Measurements from ENCODE around the gene TSPAN18.

TSPAN18 gene

GRCh38 chr11:44759743-44760476, 33.1 kb downstream of the TSPAN18 start:
- DNase-seq (ENCODE audit: low read depth), result no peak

GRCh38 chr11:44760477-44760872, 33.7 kb downstream of the TSPAN18 start:
- no peak for DNase-seq (ENCODE audit: low read depth)

GRCh38 chr11:44760917-44761550, 34.3 kb downstream of the TSPAN18 start:
- DNase-seq (ENCODE audit: low read depth), result peak; percentile 71

- no peak for DNase-seq (ENCODE audit: low read depth)
These were observed 34.8 kb downstream of the TSPAN18 start for GRCh38 chr11:44761551-44761961.

- DNase-seq (ENCODE audit: low read depth), result no peak
These were observed 36.5 kb downstream of the TSPAN18 start for GRCh38 chr11:44763121-44763820.

- no peak for DNase-seq (ENCODE audit: low read depth)
These were observed 37.8 kb downstream of the TSPAN18 start for GRCh38 chr11:44764583-44764982.

- no peak for DNase-seq (ENCODE audit: low read depth)
These were observed 38.3 kb downstream of the TSPAN18 start for GRCh38 chr11:44765026-44765595.

- no peak for DNase-seq (ENCODE audit: low read depth)
These were observed 38.9 kb downstream of the TSPAN18 start for GRCh38 chr11:44765676-44766075.

- peak; percentile 61 for DNase-seq (ENCODE audit: low read depth)
These were observed 39.6 kb downstream of the TSPAN18 start for GRCh38 chr11:44766112-44766971.

- DNase-seq (ENCODE audit: low read depth), result no peak
These were observed 40.2 kb downstream of the TSPAN18 start for GRCh38 chr11:44766972-44767278.

GRCh38 chr11:44767421-44767820, 40.7 kb downstream of the TSPAN18 start:
- no peak for DNase-seq (ENCODE audit: low read depth)

GRCh38 chr11:44770401-44770800, 43.6 kb downstream of the TSPAN18 start:
- DNase-seq (ENCODE audit: low read depth), result no peak

- no peak for DNase-seq (ENCODE audit: low read depth)
These were observed 44.5 kb downstream of the TSPAN18 start for GRCh38 chr11:44771252-44771734.

- DNase-seq (ENCODE audit: low read depth), result no peak
These were observed 45.1 kb downstream of the TSPAN18 start for GRCh38 chr11:44771841-44772240.

GRCh38 chr11:44773351-44773965, 46.7 kb downstream of the TSPAN18 start:
- DNase-seq (ENCODE audit: low read depth), result no peak

- DNase-seq (ENCODE audit: low read depth), result no peak
These were observed 47.3 kb downstream of the TSPAN18 start for GRCh38 chr11:44774108-44774507.

GRCh38 chr11:44774731-44775130, 48.0 kb downstream of the TSPAN18 start:
- DNase-seq (ENCODE audit: low read depth), result no peak

GRCh38 chr11:44775366-44775984, 48.7 kb downstream of the TSPAN18 start:
- no peak for DNase-seq (ENCODE audit: low read depth)

GRCh38 chr11:44775985-44776446, 49.3 kb downstream of the TSPAN18 start:
- no peak for DNase-seq (ENCODE audit: low read depth)

- DNase-seq (ENCODE audit: low read depth), result no peak
These were observed 49.9 kb downstream of the TSPAN18 start for GRCh38 chr11:44776551-44777208.
